WTC11 (cell line): ENCODE measurements around the gene ZNF804B. TPM values are rescaled to one million over a fixed set of nuclear protein-coding genes. Genes with fewer than 3 reads are reported as not detected.
A peak's percentile ranks its signal among the peaks of the same experiment; 100 is the strongest.

Source experiments
- ATAC-seq: fragments of 200-7000 bp; cut with Tn5 transposase; 2 replicates; pipeline ENCODE4 v1.10.0; 2021; ENCODE audit warnings: mild to moderate bottlenecking, moderate library complexity
- CTCF ChIA-PET: fragments of 300-600 bp; sonication (Branson Sonifier 250); formaldehyde crosslinking; loops from one replicate; lab custom pipeline; 2021; ENCODE audit warnings: antibody characterized with exemption; lab: Charles Lee
- POLR2A ChIA-PET: fragments of 350-600 bp; sonication (Branson Sonifier 250); formaldehyde crosslinking; loops from one replicate; lab custom pipeline; 2021; ENCODE audit warnings: antibody characterized with exemption; lab: Charles Lee
- DNase-seq: peaks from one replicate; pipeline ENCODE4 v3.0.0; 2021; ENCODE audit warnings: low spot score
- H3K27ac Mint-ChIP-seq: 2 replicates; pipeline ENCODE4 v1.8.0; 2021; ENCODE audit warnings: mixed read lengths
- H3K27me3 Mint-ChIP-seq: 2 replicates; pipeline ENCODE4 v1.8.0; 2021; ENCODE audit warnings: low read depth, mild to moderate bottlenecking, moderate library complexity, mixed read lengths
- H3K36me3 Mint-ChIP-seq: 2 replicates; pipeline ENCODE4 v1.8.0; 2021; ENCODE audit warnings: mixed read lengths
- H3K4me1 Mint-ChIP-seq: 2 replicates; pipeline ENCODE4 v1.8.0; 2022; ENCODE audit warnings: mixed read lengths
- H3K4me3 Mint-ChIP-seq: 2 replicates; pipeline ENCODE4 v1.8.0; 2021; ENCODE audit warnings: mild to moderate bottlenecking, moderate library complexity, mixed read lengths
- H3K9me3 Mint-ChIP-seq: 2 replicates; pipeline ENCODE4 v1.8.0; 2021; ENCODE audit warnings: mixed read lengths
- ARID4B ChIP-seq: sonication (generic); formaldehyde crosslinking; IDR thresholded peaks from 2 replicates; pipeline ENCODE4 v1.8.0; 2023; ENCODE audit warnings: missing genetic modification reagents, mild to moderate bottlenecking, borderline replicate concordance
- ATF3 ChIP-seq: sonication (generic); formaldehyde crosslinking; conservative IDR thresholded peaks from 2 replicates; pipeline ENCODE4 v1.8.1; 2022; ENCODE audit warnings: mild to moderate bottlenecking, missing genetic modification reagents
- ATF6 ChIP-seq: sonication (generic); formaldehyde crosslinking; IDR thresholded peaks from 2 replicates; pipeline ENCODE4 v1.8.1; 2023; ENCODE audit warnings: mild to moderate bottlenecking, missing genetic modification reagents
- CREB1 ChIP-seq: sonication (generic); formaldehyde crosslinking; IDR thresholded peaks from 2 replicates; pipeline ENCODE4 v1.8.0; 2023; ENCODE audit warnings: mild to moderate bottlenecking, missing genetic modification reagents
- CREM ChIP-seq: sonication (generic); formaldehyde crosslinking; IDR thresholded peaks from 2 replicates; pipeline ENCODE4 v1.8.1; 2022; ENCODE audit warnings: mild to moderate bottlenecking, missing genetic modification reagents, moderate library complexity
- ELF4 ChIP-seq: sonication (generic); formaldehyde crosslinking; IDR thresholded peaks from 2 replicates; pipeline ENCODE4 v1.8.1; 2022; ENCODE audit warnings: low read depth, mild to moderate bottlenecking, moderate library complexity, missing genetic modification reagents
- ESRRA ChIP-seq: sonication (generic); formaldehyde crosslinking; IDR thresholded peaks from 2 replicates; pipeline ENCODE4 v1.8.1; 2022; ENCODE audit warnings: mild to moderate bottlenecking, missing genetic modification reagents, borderline replicate concordance
- HMGXB4 ChIP-seq: sonication (generic); formaldehyde crosslinking; IDR thresholded peaks from 2 replicates; pipeline ENCODE4 v1.8.1; 2023; ENCODE audit warnings: mild to moderate bottlenecking, moderate library complexity, missing genetic modification reagents
- NFE2L1 ChIP-seq: sonication (generic); formaldehyde crosslinking; IDR thresholded peaks from 2 replicates; pipeline ENCODE4 v1.8.1; 2023; ENCODE audit warnings: missing genetic modification reagents
- NR3C1 ChIP-seq: sonication (generic); formaldehyde crosslinking; conservative IDR thresholded peaks from 2 replicates; pipeline ENCODE4 v1.8.1; 2023; ENCODE audit warnings: low read depth, mild to moderate bottlenecking, missing genetic modification reagents
- SOX15 ChIP-seq: fragments of 250-450 bp; sonication (Bioruptor Pico); IDR thresholded peaks from 2 replicates; pipeline ENCODE4 v1.9.0; 2021; ENCODE audit warnings: mild to moderate bottlenecking
- TP53 ChIP-seq: sonication (generic); formaldehyde crosslinking; IDR thresholded peaks from 2 replicates; pipeline ENCODE4 v1.8.1; 2023; ENCODE audit warnings: mild to moderate bottlenecking, missing genetic modification reagents
- ZNF121 ChIP-seq: sonication (generic); formaldehyde crosslinking; IDR thresholded peaks from 2 replicates; pipeline ENCODE4 v1.8.0; 2023; ENCODE audit warnings: missing genetic modification reagents
- ZNF317 ChIP-seq: sonication (generic); formaldehyde crosslinking; IDR thresholded peaks from 2 replicates; pipeline ENCODE4 v1.8.1; 2023; ENCODE audit warnings: low read depth, mild to moderate bottlenecking, moderate library complexity, missing genetic modification reagents, borderline replicate concordance
- ZNF423 ChIP-seq: fragments of 250-450 bp; sonication (Bioruptor Pico); IDR thresholded peaks from 2 replicates; pipeline ENCODE4 v2.1.2; 2022; ENCODE audit warnings: mild to moderate bottlenecking, moderate library complexity
- ZNF532 ChIP-seq: fragments of 250-450 bp; sonication (Bioruptor Pico); IDR thresholded peaks from 2 replicates; pipeline ENCODE4 v1.9.0; 2021; ENCODE audit warnings: mild to moderate bottlenecking, borderline replicate concordance
- total RNA-seq: library from RNA; stranded (reverse); gene quantifications from 3 replicates; pipeline ENCODE4 v1.2.3, GENCODE V29; 2021
- TF ChIP-seq, protein P1 (sequence below): sonication (generic); formaldehyde crosslinking; IDR thresholded peaks from 2 replicates; pipeline ENCODE4 v1.8.1; 2023; ENCODE audit warnings: mild to moderate bottlenecking, missing genetic modification reagents, moderate library complexity
- TF ChIP-seq, protein P2 (sequence below): fragments of 250-450 bp; sonication (Bioruptor Pico); IDR thresholded peaks from 2 replicates; pipeline ENCODE4 v1.9.0; 2021; ENCODE audit warnings: moderate library complexity, mild to moderate bottlenecking, inconsistent platforms, borderline replicate concordance

The ZNF804B gene
- total RNA-seq, 1 experiment from 2014 or later = 0.04 TPM

DNA sequence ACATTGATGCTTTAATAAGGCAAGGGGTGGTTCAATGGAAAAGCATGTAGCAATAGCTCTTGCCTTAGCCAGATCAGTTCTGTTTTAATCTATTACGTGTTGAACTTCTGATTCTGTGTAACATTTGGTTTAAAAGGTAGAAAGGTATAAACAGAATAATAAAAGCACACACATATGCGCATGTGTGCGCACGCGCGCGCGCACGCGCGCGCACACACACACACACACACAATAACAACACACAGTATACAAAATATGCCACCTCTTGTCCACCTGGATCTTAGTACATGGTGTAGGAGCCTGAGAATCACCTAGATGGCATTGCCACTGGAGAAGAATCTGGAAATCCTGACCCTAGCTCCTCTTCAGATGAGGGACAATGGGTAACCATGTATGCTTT, 85.6 kb downstream of the ZNF804B start (continued):
- no peak for TF ChIP-seq ZNF532

DNA sequence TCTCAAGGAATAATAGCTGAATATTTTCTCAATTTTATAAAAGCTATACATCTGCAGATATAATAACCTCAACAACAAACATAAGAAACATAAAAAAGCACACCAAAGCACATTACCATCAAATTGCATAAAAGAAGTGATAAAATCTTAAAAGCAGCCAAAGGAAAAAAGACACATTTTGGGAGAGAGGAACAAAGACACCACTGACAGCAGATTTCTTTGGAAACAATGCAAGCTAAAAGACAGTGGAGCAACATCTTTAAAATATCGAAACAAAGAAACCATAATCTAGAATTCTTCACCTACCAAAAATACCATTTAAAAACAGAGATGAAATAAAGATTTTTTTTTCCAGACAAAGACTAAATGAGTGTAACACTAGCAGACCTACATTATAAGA, 91.7 kb downstream of the ZNF804B start:
- Mint-ChIP-seq H3K27ac (no peak overlapping the region), H3K27me3 (no peaks in the 10 kb centered on the region), H3K4me3 (no peak overlapping the region), H3K36me3 (peaks cover 10% of the 10 kb centered on the region)
- POLR2A ChIA-PET = no interaction called here
- CTCF ChIA-PET = no interaction called here
- DNase-seq = no peak
- TF ChIP-seq ZNF317 (CRISPR knock-in tag) (peak; percentile 92), ATF3 (CRISPR knock-in tag) (no peak)
- TF ChIP-seq, all 79 proteins: peak for 1
- ATAC-seq = no peak
- peaks cover 26% of the 10 kb centered on the region for H3K9me3 Mint-ChIP-seq
- no peaks in the 10 kb centered on the region for H3K4me1 Mint-ChIP-seq

- H3K9me3 Mint-ChIP-seq = no peaks in the 10 kb centered on the region
- TF ChIP-seq TP53 (CRISPR knock-in tag) (no peak), HMGXB4 (CRISPR knock-in tag) (no peak), ESRRA (CRISPR knock-in tag) (no peak), ELF4 (CRISPR knock-in tag) (no peak), ATF6 (CRISPR knock-in tag) (no peak), SOX15 (CRISPR knock-in tag) (no peak), NFE2L1 (CRISPR knock-in tag) (no peak), ZNF121 (CRISPR knock-in tag) (no peak), CREM (CRISPR knock-in tag) (no peak), NR3C1 (CRISPR knock-in tag) (no peak), ZNF423 (CRISPR knock-in tag) (no peak), ARID4B (CRISPR knock-in tag) (no peak), CREB1 (CRISPR knock-in tag) (no peak)
- TF ChIP-seq, protein P1, sequence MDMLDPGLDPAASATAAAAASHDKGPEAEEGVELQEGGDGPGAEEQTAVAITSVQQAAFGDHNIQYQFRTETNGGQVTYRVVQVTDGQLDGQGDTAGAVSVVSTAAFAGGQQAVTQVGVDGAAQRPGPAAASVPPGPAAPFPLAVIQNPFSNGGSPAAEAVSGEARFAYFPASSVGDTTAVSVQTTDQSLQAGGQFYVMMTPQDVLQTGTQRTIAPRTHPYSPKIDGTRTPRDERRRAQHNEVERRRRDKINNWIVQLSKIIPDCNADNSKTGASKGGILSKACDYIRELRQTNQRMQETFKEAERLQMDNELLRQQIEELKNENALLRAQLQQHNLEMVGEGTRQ = no peak
- TF ChIP-seq, protein P2, sequence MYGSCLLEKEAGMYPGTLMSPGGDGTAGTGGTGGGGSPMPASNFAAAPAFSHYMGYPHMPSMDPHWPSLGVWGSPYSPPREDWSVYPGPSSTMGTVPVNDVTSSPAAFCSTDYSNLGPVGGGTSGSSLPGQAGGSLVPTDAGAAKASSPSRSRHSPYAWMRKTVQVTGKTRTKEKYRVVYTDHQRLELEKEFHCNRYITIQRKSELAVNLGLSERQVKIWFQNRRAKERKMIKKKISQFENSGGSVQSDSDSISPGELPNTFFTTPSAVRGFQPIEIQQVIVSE (CRISPR knock-in tag) = no peak
- ATAC-seq (no peak), DNase-seq (no peak)
- no peaks in the 10 kb centered on the region for H3K36me3 Mint-ChIP-seq
- no peak overlapping the region for H3K4me3 Mint-ChIP-seq
- ChIA-PET CTCF (no interaction called here), POLR2A (no interaction called here)
- no peaks in the 10 kb centered on the region for H3K27me3 Mint-ChIP-seq
- H3K4me1 Mint-ChIP-seq = no peaks in the 10 kb centered on the region
- H3K27ac Mint-ChIP-seq = no peak overlapping the region
Observed at GRCh38 chr7:88859288-88859687, 99.8 kb downstream of the ZNF804B start.
